GM12892 (cell line): ENCODE data around the gene INPP5A.
"Not testable (repeated sequence)": the region's sequence is repeated elsewhere in the genome, so short reads cannot be mapped to it uniquely, and the experiment has no call there.

Source experiments
- DNase-seq: peaks from one replicate; pipeline ENCODE4 v3.0.0; 2011; ENCODE audit not compliant: insufficient read length
- FAIRE-seq: peaks from 2 replicates; lab custom pipeline; 2011; peaks lifted over from hg19 to GRCh38; lab: Jason Lieb, UNC
- POLR2A ChIP-seq: IDR thresholded peaks from 2 replicates; pipeline ENCODE4 v1.6.1; 2011; ENCODE audit warnings: low read depth, low read length, control low read depth
- POLR2AphosphoS5 ChIP-seq: IDR thresholded peaks from 2 replicates; pipeline ENCODE4 v1.6.1; 2011; ENCODE audit warnings: low read depth, low read length, control low read depth
- TAF1 ChIP-seq: IDR thresholded peaks from 2 replicates; pipeline ENCODE4 v1.6.1; 2011; ENCODE audit warnings: low read depth, mild to moderate bottlenecking, control low read depth, low read length, borderline replicate concordance

The INPP5A gene

GRCh38 chr10:132704008-132704814 is 166.6 kb downstream of the INPP5A start:
- no peak for FAIRE-seq
- DNase-seq, result no peak
- TF ChIP-seq POLR2AphosphoS5 (no peak), TAF1 (no peak), POLR2A (no peak)

- not testable (repeated sequence) for DNase-seq, FAIRE-seq
Observed at GRCh38 chr10:132704815-132705064, 167.2 kb downstream of the INPP5A start.

- TF ChIP-seq POLR2AphosphoS5 (no peak), TAF1 (no peak), POLR2A (no peak)
- FAIRE-seq (no peak), DNase-seq (no peak)
Observed at GRCh38 chr10:132705173-132705572, 167.6 kb downstream of the INPP5A start.

- DNase-seq (no peak), FAIRE-seq (no peak)
- TF ChIP-seq TAF1 (no peak), POLR2AphosphoS5 (no peak), POLR2A (no peak)
Observed at GRCh38 chr10:132705943-132706342, 168.4 kb downstream of the INPP5A start.

- TF ChIP-seq POLR2A (no peak), POLR2AphosphoS5 (no peak), TAF1 (no peak)
- no peak for DNase-seq
- no peak for FAIRE-seq
Observed at GRCh38 chr10:132706701-132707100, 169.1 kb downstream of the INPP5A start.

GRCh38 chr10:132707121-132707775 is 169.7 kb downstream of the INPP5A start:
- DNase-seq (no peak), FAIRE-seq (no peak)
- TF ChIP-seq POLR2A (no peak), TAF1 (no peak), POLR2AphosphoS5 (no peak)

- FAIRE-seq (no peak), DNase-seq (no peak)
- TF ChIP-seq POLR2A (no peak), TAF1 (no peak), POLR2AphosphoS5 (no peak)
Observed at GRCh38 chr10:132707776-132708171, 170.2 kb downstream of the INPP5A start.

GRCh38 chr10:132708441-132708840 is 170.9 kb downstream of the INPP5A start:
- DNase-seq (no peak), FAIRE-seq (no peak)
- TF ChIP-seq TAF1 (no peak), POLR2AphosphoS5 (no peak), POLR2A (no peak)

- no peak for FAIRE-seq
- TF ChIP-seq POLR2A (no peak), TAF1 (no peak), POLR2AphosphoS5 (no peak)
- no peak for DNase-seq
Observed at GRCh38 chr10:132708936-132709335, 171.3 kb downstream of the INPP5A start.

GRCh38 chr10:132709471-132709951 is 171.9 kb downstream of the INPP5A start:
- FAIRE-seq (no peak), DNase-seq (no peak)
- TF ChIP-seq POLR2A (no peak), POLR2AphosphoS5 (no peak), TAF1 (no peak)

GRCh38 chr10:132710036-132710686 is 172.6 kb downstream of the INPP5A start:
- DNase-seq (no peak), FAIRE-seq (no peak)
- TF ChIP-seq POLR2AphosphoS5, result no peak
